RWPE2 (cell line): ENCODE results near the gene OBSCN.

Experiments used
- ATAC-seq: fragments of 200-7000 bp; cut with Tn5 transposase; 3 replicates; pipeline ENCODE4 v1.9.1; 2021; ENCODE audit warnings: low read depth
- DNase-seq: peaks from one replicate; pipeline ENCODE4 v3.0.0-alpha.2; 2020; ENCODE audit warnings: low spot score
- H3K27ac ChIP-seq: fragments of 450-650 bp; 2 replicates; pipeline ENCODE4 v1.5.1; 2017; ENCODE audit warnings: mild to moderate bottlenecking; ENCODE audit not compliant: poor library complexity, severe bottlenecking
- H3K27me3 ChIP-seq: fragments of 250-450 bp; sonication (Bioruptor Pico); 2 replicates; pipeline ENCODE4 v1.5.1; 2021; ENCODE audit warnings: mild to moderate bottlenecking, moderate library complexity; ENCODE audit not compliant: insufficient read depth, poor library complexity, severe bottlenecking
- H3K36me3 ChIP-seq: fragments of 250-450 bp; sonication (Bioruptor Pico); 2 replicates; pipeline ENCODE4 v1.5.1; 2020; ENCODE audit warnings: low read depth, mild to moderate bottlenecking, moderate library complexity
- H3K4me1 ChIP-seq: fragments of 250-450 bp; sonication (Bioruptor Pico); 2 replicates; pipeline ENCODE4 v1.5.1; 2021; ENCODE audit warnings: mild to moderate bottlenecking, moderate library complexity; ENCODE audit not compliant: insufficient read depth, poor library complexity, severe bottlenecking
- H3K4me3 ChIP-seq: fragments of 250-450 bp; sonication (Bioruptor Pico); 2 replicates; pipeline ENCODE4 v1.5.1; 2021; ENCODE audit warnings: mild to moderate bottlenecking, moderate library complexity; ENCODE audit not compliant: severe bottlenecking
- H3K9me3 ChIP-seq: fragments of 250-450 bp; sonication (Bioruptor Pico); 2 replicates; pipeline ENCODE4 v1.5.1; 2021; ENCODE audit warnings: mild to moderate bottlenecking, moderate library complexity; ENCODE audit not compliant: severe bottlenecking
- TF ChIP-seq, protein P1 (sequence below): fragments of 450-650 bp; IDR thresholded peaks from one replicate; pipeline ENCODE4 v1.5.1; 2017; ENCODE audit warnings: mild to moderate bottlenecking, moderate library complexity; ENCODE audit not compliant: poor library complexity, severe bottlenecking

The OBSCN gene

DNA sequence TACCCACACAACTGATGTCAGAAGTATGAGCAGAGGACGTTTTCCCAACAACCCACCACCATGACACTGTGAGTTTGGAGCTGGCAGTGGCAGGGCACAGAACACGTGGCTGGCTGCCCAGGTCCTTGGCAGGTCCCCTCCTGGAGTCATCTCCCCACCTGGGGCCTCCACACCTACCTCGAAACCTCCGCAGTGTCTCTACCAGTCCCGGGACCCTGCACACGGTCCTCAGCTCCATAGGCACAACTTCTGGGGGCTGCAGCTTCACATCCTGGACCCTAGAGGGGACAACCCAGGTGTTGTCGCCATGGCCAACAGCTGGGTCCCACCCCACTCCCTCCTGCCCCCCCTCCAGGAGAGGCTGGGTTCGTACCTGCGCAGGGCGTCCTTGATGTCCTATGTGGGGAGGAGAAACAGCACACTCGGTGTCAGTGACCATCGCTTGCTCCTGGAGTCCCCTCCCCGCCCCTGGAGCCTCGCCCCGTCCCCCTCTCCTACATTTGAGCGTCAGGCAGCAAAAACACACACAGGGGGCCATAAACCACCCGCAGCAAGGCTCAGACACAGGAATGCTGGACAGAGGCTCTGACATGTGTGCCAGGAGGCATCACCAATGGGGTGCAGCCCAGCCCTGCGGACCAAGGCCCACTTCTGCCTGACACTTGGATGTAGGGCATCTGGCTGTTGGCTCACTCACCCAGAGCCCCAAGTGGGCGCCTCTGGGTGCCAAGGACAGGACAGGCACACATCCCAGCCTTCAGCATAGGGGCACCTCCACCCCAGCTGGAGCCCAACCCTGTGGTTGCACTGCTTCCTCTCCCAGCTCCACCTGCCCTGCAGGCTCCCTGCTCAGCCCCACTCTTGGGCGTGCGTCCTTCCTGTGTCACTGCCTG is 189.2 kb downstream of the OBSCN start:
- Histone ChIP-seq H3K4me1 (no peaks in the 10 kb centered on the region), H3K27ac (no peak overlapping the region), H3K4me3 (no peak overlapping the region), H3K9me3 (no peaks in the 10 kb centered on the region), H3K36me3 (peaks cover 4% of the 10 kb centered on the region), H3K27me3 (no peaks in the 10 kb centered on the region)
- DNase-seq (no peak), ATAC-seq (no peak)
- TF ChIP-seq, protein P1, sequence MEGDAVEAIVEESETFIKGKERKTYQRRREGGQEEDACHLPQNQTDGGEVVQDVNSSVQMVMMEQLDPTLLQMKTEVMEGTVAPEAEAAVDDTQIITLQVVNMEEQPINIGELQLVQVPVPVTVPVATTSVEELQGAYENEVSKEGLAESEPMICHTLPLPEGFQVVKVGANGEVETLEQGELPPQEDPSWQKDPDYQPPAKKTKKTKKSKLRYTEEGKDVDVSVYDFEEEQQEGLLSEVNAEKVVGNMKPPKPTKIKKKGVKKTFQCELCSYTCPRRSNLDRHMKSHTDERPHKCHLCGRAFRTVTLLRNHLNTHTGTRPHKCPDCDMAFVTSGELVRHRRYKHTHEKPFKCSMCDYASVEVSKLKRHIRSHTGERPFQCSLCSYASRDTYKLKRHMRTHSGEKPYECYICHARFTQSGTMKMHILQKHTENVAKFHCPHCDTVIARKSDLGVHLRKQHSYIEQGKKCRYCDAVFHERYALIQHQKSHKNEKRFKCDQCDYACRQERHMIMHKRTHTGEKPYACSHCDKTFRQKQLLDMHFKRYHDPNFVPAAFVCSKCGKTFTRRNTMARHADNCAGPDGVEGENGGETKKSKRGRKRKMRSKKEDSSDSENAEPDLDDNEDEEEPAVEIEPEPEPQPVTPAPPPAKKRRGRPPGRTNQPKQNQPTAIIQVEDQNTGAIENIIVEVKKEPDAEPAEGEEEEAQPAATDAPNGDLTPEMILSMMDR = no peak

DNA sequence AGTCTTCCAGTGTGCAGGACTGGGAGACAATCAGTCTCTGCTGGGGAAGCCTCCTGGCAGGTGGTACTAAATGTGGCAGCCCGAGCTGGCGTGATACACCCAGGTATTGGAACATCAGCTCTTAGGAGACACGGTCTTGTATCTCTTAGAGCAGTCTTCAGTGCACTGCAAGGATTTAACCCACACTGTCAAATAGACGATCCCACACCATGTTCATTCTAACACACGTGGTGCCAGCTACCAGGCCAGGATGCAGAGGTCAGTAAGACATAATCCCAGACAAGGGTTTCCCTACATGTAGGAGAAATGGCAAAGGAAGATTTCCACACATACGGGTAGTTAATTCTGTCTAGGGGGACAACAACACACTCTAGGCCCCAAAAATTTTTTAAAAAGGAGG is 190.1 kb downstream of the OBSCN start:
- no peak for DNase-seq
- Histone ChIP-seq H3K4me1 (no peaks in the 10 kb centered on the region), H3K27me3 (no peaks in the 10 kb centered on the region), H3K4me3 (no peak overlapping the region), H3K9me3 (no peaks in the 10 kb centered on the region), H3K36me3 (peaks cover 9% of the 10 kb centered on the region), H3K27ac (no peak overlapping the region)
- TF ChIP-seq, protein P1 = no peak
- no peak for ATAC-seq

DNA sequence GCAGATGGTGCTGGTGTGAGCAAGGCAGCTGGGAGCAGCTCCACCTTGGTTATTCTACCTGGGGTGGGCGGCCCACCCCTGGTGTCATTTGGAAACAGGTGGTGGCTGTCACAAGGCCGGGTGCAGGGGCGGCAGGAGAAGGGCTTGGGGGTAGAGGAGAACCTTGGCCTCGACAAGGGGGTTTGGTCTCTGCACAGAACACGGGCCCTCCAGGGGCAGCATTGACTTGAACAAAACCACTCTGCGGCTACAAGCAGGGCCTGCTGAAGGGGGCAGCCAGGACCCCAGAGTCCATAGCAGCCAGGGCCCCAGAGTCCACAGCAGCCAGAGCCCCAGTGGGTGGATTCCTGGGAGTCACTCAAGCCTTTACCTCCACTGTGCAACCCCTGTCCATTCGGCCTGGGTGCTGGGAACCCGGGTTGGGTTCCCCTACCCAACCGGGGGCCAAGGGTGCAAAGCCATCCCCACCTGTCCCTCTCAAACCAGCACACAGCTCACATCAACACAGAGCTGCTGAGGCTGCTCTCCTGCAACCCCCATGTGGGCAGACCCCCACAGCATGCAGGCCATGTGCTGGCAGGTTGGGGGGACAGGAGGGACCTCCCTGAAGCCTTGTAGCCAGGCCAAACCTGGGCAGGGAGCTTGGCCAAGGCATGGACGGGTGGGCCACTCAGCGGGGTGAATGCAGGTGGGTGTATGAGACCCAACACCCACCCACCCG is 191.1 kb downstream of the OBSCN start:
- DNase-seq (no peak), ATAC-seq (no peak)
- Histone ChIP-seq H3K36me3 (peaks cover 18% of the 10 kb centered on the region), H3K4me3 (no peak overlapping the region), H3K27me3 (no peaks in the 10 kb centered on the region), H3K9me3 (no peaks in the 10 kb centered on the region), H3K4me1 (no peaks in the 10 kb centered on the region), H3K27ac (no peak overlapping the region)
- TF ChIP-seq, protein P1 = no peak

DNA sequence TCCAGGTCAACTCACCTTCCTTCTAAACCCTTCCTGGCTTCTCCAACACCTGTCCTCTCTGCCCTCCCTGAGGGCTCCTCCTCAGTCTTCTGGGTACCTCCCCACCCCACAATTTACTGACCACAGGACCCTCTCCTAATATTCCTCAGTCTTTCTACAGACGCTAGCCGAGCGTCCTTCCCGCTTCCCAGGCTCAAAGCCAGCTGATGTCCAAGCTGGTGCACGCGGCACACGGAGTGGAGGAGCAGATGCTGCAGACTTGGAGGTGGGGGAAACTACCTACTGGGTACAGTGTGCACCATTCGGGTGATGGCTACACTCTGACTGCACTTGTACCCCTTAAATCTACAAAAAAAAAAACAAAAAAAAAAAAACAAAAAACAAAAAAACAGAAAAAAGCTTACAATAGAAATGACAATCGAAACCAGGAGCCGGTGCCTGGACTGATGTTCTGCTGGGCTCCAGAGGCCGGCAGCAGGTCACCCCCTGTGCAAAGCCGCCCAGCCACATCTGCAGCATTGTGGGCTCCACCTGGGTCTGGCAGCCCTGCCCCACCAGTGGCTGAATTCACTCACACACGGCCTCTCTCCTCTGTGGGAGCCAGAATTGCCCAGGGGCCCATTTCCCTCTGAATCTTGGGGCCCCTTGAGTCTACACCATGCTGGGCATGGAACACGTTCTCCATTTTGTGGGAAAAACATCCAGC is 191.8 kb downstream of the OBSCN start:
- Histone ChIP-seq H3K36me3 (peaks cover 26% of the 10 kb centered on the region), H3K27ac (no peak overlapping the region), H3K9me3 (no peaks in the 10 kb centered on the region), H3K4me1 (no peaks in the 10 kb centered on the region), H3K4me3 (no peak overlapping the region), H3K27me3 (no peaks in the 10 kb centered on the region)
- TF ChIP-seq, protein P1 = no peak
- DNase-seq = no peak
- no peak for ATAC-seq
